HL-60 (cell line): Measurements from ENCODE around the gene RECQL5.

Experiments
- CTCF ChIP-seq: IDR thresholded peaks from one replicate; pipeline ENCODE4 v1.5.1; 2011; ENCODE audit warnings: low read length, control low read depth, inconsistent platforms; ENCODE audit not compliant: insufficient read depth
- POLR2AphosphoS5 ChIP-seq: IDR thresholded peaks from 2 replicates; pipeline ENCODE4 v1.6.1; 2012; ENCODE audit warnings: low read depth

- TF ChIP-seq CTCF (no peak), POLR2AphosphoS5 (no peak)
These were observed 51.7 kb downstream of the RECQL5 start for GRCh38 chr17:75615301-75615700.
